ENCODE measurements around the gene TPPP2. TPM values are rescaled to one million over a fixed set of nuclear protein-coding genes. Genes with fewer than 3 reads are reported as not detected.

Gene TPPP2
- total RNA-seq, 4 donors from 2014 or later = not detected

DNA sequence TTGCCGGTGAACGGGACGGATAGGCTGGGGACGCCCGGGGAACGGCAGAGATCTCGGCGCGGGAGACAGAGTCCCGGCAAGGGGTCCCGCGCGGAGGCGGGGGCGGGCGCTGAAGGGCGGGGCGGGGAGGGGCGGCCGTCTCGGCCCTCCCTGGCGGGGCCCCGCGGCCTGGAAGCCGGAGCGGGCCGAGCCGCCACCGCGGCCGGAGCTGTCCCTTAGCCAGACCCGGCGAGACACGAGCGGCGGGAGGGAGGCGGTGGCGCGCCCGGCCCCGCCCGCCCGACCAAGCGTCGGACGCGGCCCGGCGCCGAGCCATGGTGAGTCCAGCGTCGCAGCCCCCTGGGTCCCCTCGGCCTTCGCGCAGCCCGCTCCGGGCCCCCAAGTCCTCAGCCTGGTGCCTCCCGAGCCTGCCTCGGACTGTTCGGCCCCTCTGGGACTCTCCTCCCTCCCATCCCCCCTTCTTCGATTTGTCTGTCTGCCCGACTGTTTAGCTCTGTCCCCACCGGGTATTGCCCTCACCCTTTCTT, 40.1 kb downstream of the TPPP2 start, which contains the start of gene ARHGEF40:
ARHGEF40 (plus strand) TSS at position 222 of the 527 bp plus-strand sequence; CDS start at position 315, 93 bp downstream.
- H3K4me3 ChIP-seq = peak within 1 kb of the TSS; percentile 66 to 78
- no peaks in the 10 kb centered on the region for H3K27me3 ChIP-seq
- H3K27ac ChIP-seq = peak within 1 kb of the TSS; percentile 30 to 93 (median 88)
- peaks cover 0 to 24% of the 10 kb centered on the region in 2 donors for H3K36me3 ChIP-seq
- TF ChIP-seq, protein P1, sequence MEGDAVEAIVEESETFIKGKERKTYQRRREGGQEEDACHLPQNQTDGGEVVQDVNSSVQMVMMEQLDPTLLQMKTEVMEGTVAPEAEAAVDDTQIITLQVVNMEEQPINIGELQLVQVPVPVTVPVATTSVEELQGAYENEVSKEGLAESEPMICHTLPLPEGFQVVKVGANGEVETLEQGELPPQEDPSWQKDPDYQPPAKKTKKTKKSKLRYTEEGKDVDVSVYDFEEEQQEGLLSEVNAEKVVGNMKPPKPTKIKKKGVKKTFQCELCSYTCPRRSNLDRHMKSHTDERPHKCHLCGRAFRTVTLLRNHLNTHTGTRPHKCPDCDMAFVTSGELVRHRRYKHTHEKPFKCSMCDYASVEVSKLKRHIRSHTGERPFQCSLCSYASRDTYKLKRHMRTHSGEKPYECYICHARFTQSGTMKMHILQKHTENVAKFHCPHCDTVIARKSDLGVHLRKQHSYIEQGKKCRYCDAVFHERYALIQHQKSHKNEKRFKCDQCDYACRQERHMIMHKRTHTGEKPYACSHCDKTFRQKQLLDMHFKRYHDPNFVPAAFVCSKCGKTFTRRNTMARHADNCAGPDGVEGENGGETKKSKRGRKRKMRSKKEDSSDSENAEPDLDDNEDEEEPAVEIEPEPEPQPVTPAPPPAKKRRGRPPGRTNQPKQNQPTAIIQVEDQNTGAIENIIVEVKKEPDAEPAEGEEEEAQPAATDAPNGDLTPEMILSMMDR (IDR thresholded peaks at IDR 0.05) = no peak
- TF ChIP-seq POLR2A (IDR thresholded peaks at IDR 0.05) = peak; percentile 38 to 44
- H3K9me3 ChIP-seq = no peaks in the 10 kb centered on the region
- WGBS, 2 donors (ENCODE audit: low coverage in 1 of 2) = 0% methylated on average over 5 to 9 of the region's 63 CpGs
- H3K4me1 ChIP-seq = peaks cover 0 to 47% (median 22%) of the 10 kb centered on the region in 3 donors
- ATAC-seq = peak; percentile 70

DNA sequence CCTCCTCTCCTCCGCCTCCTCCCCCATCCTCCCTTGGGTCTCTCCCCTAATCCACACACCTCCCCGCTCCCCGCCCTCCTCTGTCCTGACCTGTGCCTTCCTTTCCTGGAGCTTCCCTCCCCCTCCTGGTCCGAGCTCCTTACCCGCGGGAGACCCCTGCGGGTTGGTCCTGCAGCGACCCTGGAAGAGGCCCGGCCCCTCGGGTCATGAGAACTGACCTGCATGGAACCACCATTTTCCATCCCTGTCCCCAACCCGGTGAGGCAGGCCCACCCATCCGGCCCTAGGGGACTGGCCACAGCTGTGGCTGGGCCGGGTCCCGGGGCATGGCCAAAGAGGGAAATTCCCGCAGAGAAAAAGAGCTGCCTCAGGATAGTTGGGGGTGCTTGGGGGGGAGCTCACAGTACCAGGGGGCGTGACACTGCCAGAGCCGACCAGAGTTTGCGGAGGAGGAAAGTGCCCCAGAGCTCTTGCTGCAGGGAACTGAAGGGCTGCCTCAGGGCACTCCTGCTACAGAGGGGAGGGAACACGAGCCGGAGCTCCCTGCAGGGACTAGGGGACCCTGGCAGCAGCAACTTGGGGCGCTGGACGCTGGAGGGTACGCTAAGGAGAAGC, 40.7 kb downstream of the TPPP2 start:
- Histone ChIP-seq H3K36me3 (peaks cover 0 to 30% of the 10 kb centered on the region in 2 donors), H3K9me3 (no peaks in the 10 kb centered on the region), H3K27me3 (no peaks in the 10 kb centered on the region), H3K4me3 (peak overlapping the region; percentile 66 to 78), H3K27ac (peak overlapping the region; percentile 30 to 93 (median 88)), H3K4me1 (peaks cover 0 to 47% (median 22%) of the 10 kb centered on the region in 3 donors)
- ATAC-seq = peak; percentile 10
- TF ChIP-seq, protein P1 (IDR thresholded peaks at IDR 0.05) = no peak
- TF ChIP-seq POLR2A (IDR thresholded peaks at IDR 0.05) = peak in 1 of 2 donors; percentile 6
- no peak for TF ChIP-seq EP300 (IDR thresholded peaks at IDR 0.05)
- no peak for TF ChIP-seq POLR2AphosphoS5 (IDR thresholded peaks at IDR 0.05)
- WGBS, 2 donors (ENCODE audit: low coverage in 1 of 2) = 0 to 1% methylated on average over 1 to 10 of the region's 23 CpGs

DNA sequence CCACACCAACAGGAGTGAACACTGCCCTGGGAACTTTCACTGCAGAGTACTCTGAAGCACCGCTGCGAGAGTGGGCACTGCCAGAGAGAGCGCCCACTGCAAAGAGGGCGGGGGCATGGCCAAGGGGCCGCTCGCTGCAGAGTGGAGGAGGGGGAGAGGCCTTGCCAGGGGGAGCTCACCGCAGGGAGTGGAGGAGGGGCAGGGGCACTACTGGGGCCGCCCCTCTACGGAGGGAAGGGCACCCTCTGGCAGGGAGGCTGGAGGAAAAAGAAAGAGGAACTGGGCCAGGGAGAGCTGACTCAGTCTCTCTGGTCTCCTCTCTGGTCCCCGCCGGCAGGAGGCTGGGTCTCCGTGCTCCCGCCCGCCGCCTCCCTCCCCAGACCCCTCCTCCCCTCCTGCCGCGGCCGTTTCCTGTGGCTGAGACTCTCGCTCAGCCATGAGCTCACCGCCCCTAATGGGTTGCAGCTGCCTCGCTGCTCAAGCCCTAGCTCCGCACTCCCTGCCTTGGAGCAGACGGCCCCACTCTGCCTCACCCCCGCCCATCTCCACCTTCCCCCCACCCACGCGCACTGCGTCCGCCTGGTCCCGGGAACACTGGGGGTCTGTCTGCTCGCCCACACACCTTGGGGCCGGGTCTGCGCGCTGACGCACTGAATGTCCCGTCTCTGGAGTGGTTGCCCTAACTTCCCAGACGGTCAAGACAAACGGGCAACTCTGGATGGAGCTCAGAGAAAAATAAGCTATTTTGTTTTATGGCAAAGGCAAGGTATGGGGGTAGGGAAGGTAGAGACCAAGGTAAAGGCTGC, 41.4 kb downstream of the TPPP2 start:
- H3K4me3 ChIP-seq = peak overlapping the region; percentile 66 to 78
- H3K9me3 ChIP-seq = no peaks in the 10 kb centered on the region
- H3K27me3 ChIP-seq = no peaks in the 10 kb centered on the region
- WGBS, 2 donors (ENCODE audit: low coverage in 1 of 2) = no CpG with 5 or more reads among the region's 37 CpGs
- peak; percentile 74 for ATAC-seq
- H3K4me1 ChIP-seq = peaks cover 0 to 47% (median 22%) of the 10 kb centered on the region in 3 donors
- peaks cover 0 to 37% of the 10 kb centered on the region in 2 donors for H3K36me3 ChIP-seq
- peak in 1 of 2 donors; percentile 15 for TF ChIP-seq POLR2A (IDR thresholded peaks at IDR 0.05)
- TF ChIP-seq POLR2AphosphoS5 (IDR thresholded peaks at IDR 0.05) = peak; percentile 44
- TF ChIP-seq, protein P1 (IDR thresholded peaks at IDR 0.05) = peak in 1 of 4 experiments; percentile 9
- no peak for TF ChIP-seq EP300 (IDR thresholded peaks at IDR 0.05)
- H3K27ac ChIP-seq = peak overlapping the region; percentile 2 to 93 (median 88)

DNA sequence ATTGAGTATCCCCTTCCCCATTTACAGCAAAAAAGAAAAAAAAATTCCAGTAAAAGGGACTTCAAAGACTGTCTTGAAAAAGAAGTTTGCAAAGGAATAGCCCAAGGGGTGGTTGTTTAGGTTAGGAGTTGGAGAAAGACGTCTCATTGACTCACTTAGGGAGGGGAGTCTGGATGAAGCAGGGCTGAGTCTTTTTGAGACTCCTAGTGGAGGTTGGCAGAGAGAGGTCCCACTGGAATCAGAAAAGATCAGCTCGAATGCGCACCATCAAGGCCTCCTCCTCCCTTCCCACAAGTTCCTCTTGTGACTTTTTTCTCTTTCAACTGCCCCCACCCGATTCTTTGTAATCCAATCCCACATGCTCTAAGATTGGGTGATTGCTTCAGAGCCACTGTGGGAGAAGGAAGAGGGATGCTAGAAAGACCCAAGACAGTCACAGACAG, 42.0 kb downstream of the TPPP2 start:
- WGBS, 2 donors (ENCODE audit: low coverage in 1 of 2) = 0 to 26% methylated on average over 1 to 4 of the region's 4 CpGs
- H3K4me3 ChIP-seq = peak overlapping the region; percentile 66 to 78

More for the DNA sequence above, 42.0 kb downstream of the TPPP2 start:
- no peaks in the 10 kb centered on the region for H3K27me3 ChIP-seq
- H3K9me3 ChIP-seq = no peaks in the 10 kb centered on the region
- peaks cover 0 to 47% (median 22%) of the 10 kb centered on the region in 3 donors for H3K4me1 ChIP-seq
- H3K27ac ChIP-seq = peak overlapping the region; percentile 2 to 93 (median 88)
- ATAC-seq = peak; percentile 38
- TF ChIP-seq, protein P1 (IDR thresholded peaks at IDR 0.05) = no peak
- TF ChIP-seq POLR2A (IDR thresholded peaks at IDR 0.05) (no peak), EP300 (IDR thresholded peaks at IDR 0.05) (no peak), POLR2AphosphoS5 (IDR thresholded peaks at IDR 0.05) (no peak)
- H3K36me3 ChIP-seq = peaks cover 0 to 43% of the 10 kb centered on the region in 2 donors

All from gastroesophageal sphincter (tissue), 4 donors.